ENCODE data around the gene TSPAN7.

Gene TSPAN7

GRCh38 chrX:38699121-38699520 lies 137.8 kb downstream of the TSPAN7 start:
- no peak for DNase-seq

- no peak for DNase-seq
Measured at GRCh38 chrX:38699696-38700095, 138.4 kb downstream of the TSPAN7 start.

- DNase-seq: no peak
Measured at GRCh38 chrX:38701073-38701472, 139.7 kb downstream of the TSPAN7 start.

- no peak for DNase-seq
Measured at GRCh38 chrX:38704146-38704882, 143.0 kb downstream of the TSPAN7 start.

GRCh38 chrX:38717871-38718270 lies 156.5 kb downstream of the TSPAN7 start:
- DNase-seq: peak; percentile 13

GRCh38 chrX:38718311-38718710 lies 157.0 kb downstream of the TSPAN7 start:
- DNase-seq: no peak

GRCh38 chrX:38726612-38727011 lies 165.3 kb downstream of the TSPAN7 start:
- no peak for DNase-seq

- no peak for DNase-seq
Measured at GRCh38 chrX:38727668-38728067, 166.3 kb downstream of the TSPAN7 start.

- no peak for DNase-seq
Measured at GRCh38 chrX:38732866-38733265, 171.5 kb downstream of the TSPAN7 start.
